A549 (cell line): ENCODE results near the gene ADNP2. TPM values are rescaled to one million over a fixed set of nuclear protein-coding genes. Genes with fewer than 3 reads are reported as not detected.

ENCODE experiments used
- ATAC-seq, 2 experiments: fragments of 200-7000 bp in 1 of 2; fragments of >200 bp in 1 of 2; cut with Nextera tagmentation in 1 of 2; cut with Tn5 transposase in 1 of 2; 3 replicates each; pipeline versions ENCODE4 v1.8.0 to v1.9.1; 2018 to 2020; ENCODE audit warnings: mild to moderate bottlenecking in 1 of 2, moderate library complexity in 1 of 2
- CTCF ChIA-PET: fragments of 300-600 bp; sonication (Branson Sonifier 250); formaldehyde crosslinking; extraction: SDS; loops from one replicate; lab custom pipeline; 2021; ENCODE audit warnings: antibody characterized with exemption, inconsistent platforms; lab: Yijun Ruan, JAX
- POLR2A ChIA-PET: fragments of 350-600 bp; formaldehyde crosslinking; extraction: SDS; loops from one replicate; lab custom pipeline; 2021; ENCODE audit warnings: antibody characterized with exemption, inconsistent platforms; lab: Yijun Ruan, JAX
- DNase-seq, 2 experiments: peaks; one replicate each; pipeline versions ENCODE4 v3.0.0 to v3.0.0-alpha.2; 2011 to 2016; ENCODE audit warnings: low read depth in 1 of 2, low spot score in 1 of 2
- FAIRE-seq: peaks from 2 replicates; lab custom pipeline; 2011; peaks lifted over from hg19 to GRCh38; lab: Jason Lieb, UNC
- H3K27ac ChIP-seq, 2 experiments: fragments of >200 bp; sonication (Bioruptor Twin); formaldehyde crosslinking; 3 replicates each; pipeline ENCODE4 v1.5.1; 2016 to 2017
- H3K4me1 ChIP-seq: fragments of >200 bp; sonication (Bioruptor Twin); formaldehyde crosslinking; 3 replicates; pipeline ENCODE4 v1.6.1; 2016
- H3K4me2 ChIP-seq: fragments of >200 bp; sonication (Bioruptor Twin); formaldehyde crosslinking; 3 replicates; pipeline ENCODE4 v1.6.1; 2016
- H3K4me3 ChIP-seq: fragments of >200 bp; sonication (Bioruptor Twin); formaldehyde crosslinking; 3 replicates; pipeline ENCODE4 v1.5.1; 2016
- H3K9me3 ChIP-seq: fragments of >200 bp; sonication (Bioruptor Twin); formaldehyde crosslinking; 3 replicates; pipeline ENCODE4 v1.6.1; 2016
- BHLHE40 ChIP-seq: IDR thresholded peaks from 2 replicates; pipeline ENCODE4 v1.6.1; 2012; ENCODE audit warnings: low read depth, low read length, inconsistent platforms
- CBX8 ChIP-seq: fragments of 200-600 bp; sonication (generic); IDR thresholded peaks from 2 replicates; pipeline ENCODE4 v1.6.1; 2016
- CHD4 ChIP-seq: fragments of 200-600 bp; sonication (generic); IDR thresholded peaks from 2 replicates; pipeline ENCODE4 v1.6.1; 2016; ENCODE audit warnings: antibody characterized with exemption, mild to moderate bottlenecking, borderline replicate concordance
- EHF ChIP-seq: fragments of 250-450 bp; sonication (Bioruptor Pico); IDR thresholded peaks from 2 replicates; pipeline ENCODE4 v1.5.0; 2020; ENCODE audit warnings: mild to moderate bottlenecking
- EP300 ChIP-seq, 2 experiments: fragments of >200 bp; sonication (Bioruptor Twin); formaldehyde crosslinking; IDR thresholded peaks; 2 replicates in 1 of 2; 3 replicates in 1 of 2; pipeline ENCODE4 v1.6.1; 2016 to 2017
- ESRRA ChIP-seq: fragments of 150-350 bp; IDR thresholded peaks from 2 replicates; pipeline ENCODE4 v1.6.1; 2014; ENCODE audit warnings: mild to moderate bottlenecking, low read length, borderline replicate concordance
- FOSB ChIP-seq: fragments of 250-450 bp; sonication (Bioruptor Pico); IDR thresholded peaks from 2 replicates; pipeline ENCODE4 v1.5.0; 2020; ENCODE audit warnings: mild to moderate bottlenecking, moderate library complexity
- HDAC2 ChIP-seq: fragments of 200-600 bp; sonication (generic); IDR thresholded peaks from 2 replicates; pipeline ENCODE4 v1.6.1; 2016
- HOXA7 ChIP-seq: fragments of 250-450 bp; sonication (Bioruptor Pico); IDR thresholded peaks from 2 replicates; pipeline ENCODE4 v1.5.0; 2020; ENCODE audit warnings: mild to moderate bottlenecking, moderate library complexity
- HOXB13 ChIP-seq: fragments of 250-450 bp; sonication (Bioruptor Pico); IDR thresholded peaks from 2 replicates; pipeline ENCODE4 v1.5.0; 2020; ENCODE audit warnings: low read depth, mild to moderate bottlenecking, moderate library complexity
- HOXB5 ChIP-seq: fragments of 250-450 bp; sonication (Bioruptor Pico); IDR thresholded peaks from 2 replicates; pipeline ENCODE4 v1.5.0; 2020; ENCODE audit warnings: mild to moderate bottlenecking, moderate library complexity
- JUN ChIP-seq, 2 experiments: fragments of >200 bp; sonication (Bioruptor Twin); formaldehyde crosslinking; IDR thresholded peaks; 2 replicates in 1 of 2; 3 replicates in 1 of 2; pipeline ENCODE4 v1.6.1; 2016 to 2017
- MAFK ChIP-seq: fragments of 450-650 bp; IDR thresholded peaks from 2 replicates; pipeline ENCODE4 v1.6.1; 2014; ENCODE audit not compliant: partially characterized antibody
- MYC ChIP-seq: IDR thresholded peaks from 2 replicates; pipeline ENCODE4 v1.6.1; 2012; ENCODE audit warnings: mild to moderate bottlenecking, inconsistent platforms, low read length, improper control_type of control experiment, borderline replicate concordance
- NFE2L2 ChIP-seq: fragments of 150-350 bp; conservative IDR thresholded peaks from 2 replicates; pipeline ENCODE4 v1.6.1; 2014; ENCODE audit warnings: low read length
- NPAS2 ChIP-seq: fragments of 250-450 bp; sonication (Bioruptor Pico); IDR thresholded peaks from 2 replicates; pipeline ENCODE4 v1.8.0; 2022; ENCODE audit warnings: mild to moderate bottlenecking, moderate library complexity, borderline replicate concordance
- PHF8 ChIP-seq: fragments of 200-600 bp; sonication (generic); IDR thresholded peaks from 2 replicates; pipeline ENCODE4 v1.6.1; 2016; ENCODE audit warnings: low read depth, mild to moderate bottlenecking, antibody characterized with exemption, moderate library complexity, borderline replicate concordance
- RAD21 ChIP-seq, 2 experiments: fragments of >200 bp in 1 of 2; sonication (Bioruptor Twin) in 1 of 2; formaldehyde crosslinking in 1 of 2; IDR thresholded peaks in 1 of 2; conservative IDR thresholded peaks in 1 of 2; 2 replicates in 1 of 2; 3 replicates in 1 of 2; pipeline ENCODE4 v1.6.1; 2012 to 2018; ENCODE audit warnings: inconsistent platforms in 1 of 2
- RARB ChIP-seq: fragments of 250-450 bp; sonication (Bioruptor Pico); IDR thresholded peaks from 2 replicates; pipeline ENCODE4 v1.8.0; 2021; ENCODE audit warnings: mild to moderate bottlenecking, moderate library complexity
- RNF2 ChIP-seq: fragments of 200-600 bp; sonication (generic); IDR thresholded peaks from 2 replicates; pipeline ENCODE4 v1.6.1; 2016; ENCODE audit warnings: low read depth, mild to moderate bottlenecking, antibody characterized with exemption, moderate library complexity, borderline replicate concordance
- SMC3 ChIP-seq: fragments of >200 bp; sonication (Bioruptor Twin); formaldehyde crosslinking; IDR thresholded peaks from 3 replicates; pipeline ENCODE4 v1.6.1; 2018; ENCODE audit warnings: inconsistent platforms
- ZFP36 ChIP-seq: fragments of 450-650 bp; IDR thresholded peaks from 2 replicates; pipeline ENCODE4 v1.6.1; 2014; ENCODE audit warnings: borderline replicate concordance; ENCODE audit not compliant: partially characterized antibody
- WGBS: methylation state at CpG from one replicate; pipeline ENCODE4 v1.1.6; 2017; ENCODE audit errors: missing lambda C conversion rate; 5-methylcytosine and 5-hydroxymethylcytosine counted together
- polyA plus RNA-seq, 4 experiments: library from polyadenylated mRNA; depleted of rRNA in 3 of 4; stranded (reverse); fragments of >200 nt; fragmentation: RNase III in 1 of 4; extraction: RNeasy Plus Mini Kit Qiagen cat#74134 plus additional on column Dnase treatment in 1 of 4; gene quantifications; 2 replicates in 3 of 4; 3 replicates in 1 of 4; pipeline ENCODE4 v1.2.3, GENCODE V29; 2011 to 2017
- TF ChIP-seq, protein P1 (sequence below): fragments of >200 bp; sonication (Bioruptor Twin); formaldehyde crosslinking; IDR thresholded peaks from 3 replicates; pipeline ENCODE4 v1.5.1; 2016
- TF ChIP-seq, protein P2 (sequence below): fragments of >200 bp; sonication (Bioruptor Twin); formaldehyde crosslinking; IDR thresholded peaks from 3 replicates; pipeline ENCODE4 v1.6.1; 2016
- TF ChIP-seq, protein P3 (sequence below): fragments of >200 bp; sonication (Bioruptor Twin); formaldehyde crosslinking; IDR thresholded peaks from 2 replicates; pipeline ENCODE4 v1.6.1; 2016
- TF ChIP-seq, protein P4 (sequence below): IDR thresholded peaks from 2 replicates; pipeline ENCODE4 v1.6.1; 2012

ADNP2 gene
- polyA plus RNA-seq, 2 of the 4 experiments (the other 2 are of a cell fraction), result 9.8 to 9.9 TPM

DNA sequence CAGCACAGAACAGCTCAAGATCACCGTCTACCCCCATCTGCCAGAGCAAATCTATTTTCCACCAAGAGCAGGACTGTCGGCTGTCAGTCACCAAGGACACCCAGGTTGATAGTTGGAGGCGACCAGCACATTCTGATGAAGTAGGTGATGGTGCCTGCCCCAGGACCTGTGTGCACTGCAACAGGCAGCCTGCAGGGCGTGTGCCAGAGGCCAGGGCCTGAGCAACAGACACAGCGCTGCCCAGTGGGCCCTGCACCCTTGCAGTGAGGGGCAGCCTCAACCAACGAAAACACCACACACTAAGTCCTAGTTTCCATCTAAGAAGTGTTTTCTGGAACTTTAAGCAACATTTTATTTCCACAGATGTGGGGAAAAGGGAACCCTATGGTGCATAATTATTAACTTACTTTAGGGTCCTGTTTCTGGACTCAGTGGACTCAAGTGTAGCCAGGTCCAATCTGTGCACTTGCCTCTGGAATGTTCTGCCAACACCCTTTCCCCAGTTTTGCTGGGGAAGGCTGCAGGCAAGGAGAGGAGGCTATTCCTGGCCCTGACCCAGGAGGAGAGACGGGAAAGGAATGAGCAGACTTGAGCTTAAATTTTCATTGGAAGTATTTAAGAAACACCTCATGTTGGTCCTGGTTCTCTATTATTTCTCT is 61.5 kb downstream of the ADNP2 start:
- peak in 1 of 2 experiments; percentile 69; a peak in 3 of 6 replicates for ATAC-seq
- no peak for FAIRE-seq
- CTCF ChIA-PET, result interaction anchor here (0.6 to 2.7 kb wide), 12 partner anchors 9 to 244 kb away, joined by 3 to 11 read pairs (median 4); no protein-coding TSS in a partner anchor

DNA sequence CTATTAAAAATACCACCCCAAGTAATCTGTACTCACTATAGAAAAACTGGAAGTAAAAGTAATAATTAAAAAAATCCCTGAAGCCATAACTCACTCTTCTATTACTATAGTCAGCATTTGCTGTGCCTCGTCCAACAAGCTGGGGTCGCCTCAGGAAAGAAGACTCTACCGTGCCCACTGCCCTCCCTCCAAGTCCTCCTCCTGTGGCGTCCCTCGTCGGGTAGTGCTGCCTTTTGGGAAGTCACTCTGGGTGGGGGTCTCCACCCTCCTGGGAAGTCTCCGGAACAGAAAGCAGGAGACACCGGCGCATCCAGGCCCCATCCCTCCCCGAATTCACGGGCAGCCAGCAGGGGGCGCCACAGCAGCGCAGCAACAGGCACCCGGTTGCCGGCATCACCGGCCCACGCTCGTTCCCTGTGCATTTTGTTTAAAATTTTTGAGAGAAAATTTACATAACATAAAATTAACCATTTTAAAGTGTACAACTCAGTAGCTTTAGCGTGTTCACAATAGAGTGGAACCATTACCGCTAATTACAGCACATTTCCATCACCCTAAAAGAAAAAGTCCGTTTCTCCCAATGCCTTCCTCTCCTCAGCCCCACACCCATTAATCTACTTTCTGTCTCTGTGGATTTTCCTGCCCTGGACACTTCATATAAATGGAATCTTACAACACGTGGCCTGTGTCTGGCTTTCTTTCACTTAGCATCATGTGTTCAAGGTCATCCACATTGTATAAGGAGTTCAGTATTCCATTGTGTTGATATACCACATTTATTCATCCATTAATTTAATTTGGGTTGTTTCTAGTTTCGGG is 62.2 kb downstream of the ADNP2 start:
- ChIA-PET CTCF (interaction anchor here (0.6 to 2.7 kb wide), 13 partner anchors 9 to 245 kb away, joined by 3 to 11 read pairs (median 3); no protein-coding TSS in a partner anchor), POLR2A (no interaction called here)
- peak overlapping the region; percentile 66 for H3K4me2 ChIP-seq
- 15% methylated on average over 22 of the region's 23 CpGs for WGBS
- DNase-seq (peak; percentile 29 to 42), ATAC-seq (peak; percentile 64 to 85; a peak in 4 of 6 replicates), FAIRE-seq (no peak)
- H3K4me1 ChIP-seq, result no peaks in the 10 kb centered on the region
- peak overlapping the region; percentile 19; the same call in 1 of the 3 replicates for H3K4me3 ChIP-seq
- no peaks in the 10 kb centered on the region for H3K9me3 ChIP-seq
- TF ChIP-seq FOSB (CRISPR knock-in tag) (no peak), HOXA7 (no peak), PHF8 (no peak), HOXB13 (no peak), EHF (CRISPR knock-in tag) (no peak), SMC3 (peak; percentile 60), RAD21 (conservative IDR thresholded peaks at IDR 0.05 in 1 of 2, IDR thresholded peaks at IDR 0.05 in 1 of 2) (peak; percentile 63 to 66), NPAS2 (CRISPR knock-in tag) (no peak)
- TF ChIP-seq, protein P1, sequence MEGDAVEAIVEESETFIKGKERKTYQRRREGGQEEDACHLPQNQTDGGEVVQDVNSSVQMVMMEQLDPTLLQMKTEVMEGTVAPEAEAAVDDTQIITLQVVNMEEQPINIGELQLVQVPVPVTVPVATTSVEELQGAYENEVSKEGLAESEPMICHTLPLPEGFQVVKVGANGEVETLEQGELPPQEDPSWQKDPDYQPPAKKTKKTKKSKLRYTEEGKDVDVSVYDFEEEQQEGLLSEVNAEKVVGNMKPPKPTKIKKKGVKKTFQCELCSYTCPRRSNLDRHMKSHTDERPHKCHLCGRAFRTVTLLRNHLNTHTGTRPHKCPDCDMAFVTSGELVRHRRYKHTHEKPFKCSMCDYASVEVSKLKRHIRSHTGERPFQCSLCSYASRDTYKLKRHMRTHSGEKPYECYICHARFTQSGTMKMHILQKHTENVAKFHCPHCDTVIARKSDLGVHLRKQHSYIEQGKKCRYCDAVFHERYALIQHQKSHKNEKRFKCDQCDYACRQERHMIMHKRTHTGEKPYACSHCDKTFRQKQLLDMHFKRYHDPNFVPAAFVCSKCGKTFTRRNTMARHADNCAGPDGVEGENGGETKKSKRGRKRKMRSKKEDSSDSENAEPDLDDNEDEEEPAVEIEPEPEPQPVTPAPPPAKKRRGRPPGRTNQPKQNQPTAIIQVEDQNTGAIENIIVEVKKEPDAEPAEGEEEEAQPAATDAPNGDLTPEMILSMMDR, result peak; percentile 76
- TF ChIP-seq, protein P2, sequence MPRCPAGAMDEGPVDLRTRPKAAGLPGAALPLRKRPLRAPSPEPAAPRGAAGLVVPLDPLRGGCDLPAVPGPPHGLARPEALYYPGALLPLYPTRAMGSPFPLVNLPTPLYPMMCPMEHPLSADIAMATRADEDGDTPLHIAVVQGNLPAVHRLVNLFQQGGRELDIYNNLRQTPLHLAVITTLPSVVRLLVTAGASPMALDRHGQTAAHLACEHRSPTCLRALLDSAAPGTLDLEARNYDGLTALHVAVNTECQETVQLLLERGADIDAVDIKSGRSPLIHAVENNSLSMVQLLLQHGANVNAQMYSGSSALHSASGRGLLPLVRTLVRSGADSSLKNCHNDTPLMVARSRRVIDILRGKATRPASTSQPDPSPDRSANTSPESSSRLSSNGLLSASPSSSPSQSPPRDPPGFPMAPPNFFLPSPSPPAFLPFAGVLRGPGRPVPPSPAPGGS, result no peak
- H3K27ac ChIP-seq, result no peak overlapping the region

More for the DNA sequence above, 61.5 kb downstream of the ADNP2 start:
- no peaks in the 10 kb centered on the region for H3K9me3 ChIP-seq
- no peak overlapping the region for H3K27ac ChIP-seq
- H3K4me2 ChIP-seq, result no peak overlapping the region; the same call in 2 of the 3 replicates
- no peak for DNase-seq
- 67% methylated on average over 6 of the region's 7 CpGs for WGBS
- POLR2A ChIA-PET, result no interaction called here
- TF ChIP-seq HOXB5 (CRISPR knock-in tag), result no peak
- TF ChIP-seq CHD4, result no peak
- TF ChIP-seq MAFK, result no peak
- TF ChIP-seq, protein P3, sequence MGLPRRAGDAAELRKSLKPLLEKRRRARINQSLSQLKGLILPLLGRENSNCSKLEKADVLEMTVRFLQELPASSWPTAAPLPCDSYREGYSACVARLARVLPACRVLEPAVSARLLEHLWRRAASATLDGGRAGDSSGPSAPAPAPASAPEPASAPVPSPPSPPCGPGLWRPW, result no peak
- TF ChIP-seq EP300 (IDR thresholded peaks at IDR 0.05), result no peak
- TF ChIP-seq, protein P4, sequence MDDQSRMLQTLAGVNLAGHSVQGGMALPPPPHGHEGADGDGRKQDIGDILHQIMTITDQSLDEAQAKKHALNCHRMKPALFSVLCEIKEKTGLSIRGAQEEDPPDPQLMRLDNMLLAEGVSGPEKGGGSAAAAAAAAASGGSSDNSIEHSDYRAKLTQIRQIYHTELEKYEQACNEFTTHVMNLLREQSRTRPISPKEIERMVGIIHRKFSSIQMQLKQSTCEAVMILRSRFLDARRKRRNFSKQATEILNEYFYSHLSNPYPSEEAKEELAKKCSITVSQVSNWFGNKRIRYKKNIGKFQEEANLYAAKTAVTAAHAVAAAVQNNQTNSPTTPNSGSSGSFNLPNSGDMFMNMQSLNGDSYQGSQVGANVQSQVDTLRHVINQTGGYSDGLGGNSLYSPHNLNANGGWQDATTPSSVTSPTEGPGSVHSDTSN, result no peak
- TF ChIP-seq RARB (CRISPR knock-in tag), result no peak
- TF ChIP-seq MYC, result no peak
- no peak for TF ChIP-seq CBX8
- TF ChIP-seq JUN (IDR thresholded peaks at IDR 0.05), result no peak
- no peak for TF ChIP-seq RNF2
- TF ChIP-seq ESRRA, result no peak
- TF ChIP-seq HDAC2, result no peak
- TF ChIP-seq BHLHE40, result no peak
- no peak for TF ChIP-seq HOXA7
- TF ChIP-seq NFE2L2, result no peak
- TF ChIP-seq EHF (CRISPR knock-in tag), result no peak
- no peak for TF ChIP-seq ZFP36
- TF ChIP-seq NPAS2 (CRISPR knock-in tag), result no peak
- TF ChIP-seq, all 56 proteins: peak for 0
- Histone ChIP-seq H3K4me1 (no peaks in the 10 kb centered on the region), H3K4me3 (no peak overlapping the region)
